BE2C (cell line): ENCODE results near the gene ADAMTS18.

Source experiments
- DNase-seq: peaks from one replicate; pipeline ENCODE4 v3.0.0-alpha.2; 2020
- H3K27me3 ChIP-seq: fragments of 250-450 bp; sonication (Bioruptor Pico); 2 replicates; pipeline ENCODE4 v1.5.1; 2020; ENCODE audit warnings: mild to moderate bottlenecking
- H3K36me3 ChIP-seq: fragments of 250-450 bp; sonication (Bioruptor Pico); 2 replicates; pipeline ENCODE4 v1.5.1; 2020; ENCODE audit warnings: mild to moderate bottlenecking
- H3K4me1 ChIP-seq: fragments of 250-450 bp; sonication (Bioruptor Pico); 2 replicates; pipeline ENCODE4 v1.5.1; 2020
- H3K4me3 ChIP-seq: 2 replicates; pipeline ENCODE4 v1.5.1; 2011; ENCODE audit warnings: low read depth, low read length
- H3K9me3 ChIP-seq: fragments of 250-450 bp; sonication (Bioruptor Pico); 2 replicates; pipeline ENCODE4 v1.5.1; 2020
- CTCF ChIP-seq: IDR thresholded peaks from 2 replicates; pipeline ENCODE4 v1.5.1; 2012; ENCODE audit warnings: mild to moderate bottlenecking, low read depth, low read length

ADAMTS18 gene

GRCh38 chr16:77300256-77300655, 134.6 kb downstream of the ADAMTS18 start:
- Histone ChIP-seq H3K4me1 (no peaks in the 10 kb centered on the region), H3K4me3 (no peak overlapping the region), H3K36me3 (no peaks in the 10 kb centered on the region), H3K27me3 (no peaks in the 10 kb centered on the region), H3K9me3 (no peaks in the 10 kb centered on the region)
- DNase-seq: no peak
- no peak for TF ChIP-seq CTCF

- no peak for TF ChIP-seq CTCF
- H3K36me3 ChIP-seq: no peaks in the 10 kb centered on the region
- DNase-seq: no peak
- no peaks in the 10 kb centered on the region for H3K27me3 ChIP-seq
- no peaks in the 10 kb centered on the region for H3K9me3 ChIP-seq
- H3K4me1 ChIP-seq: no peaks in the 10 kb centered on the region
- no peak overlapping the region for H3K4me3 ChIP-seq
Measured at GRCh38 chr16:77299395-77299794, 135.4 kb downstream of the ADAMTS18 start.

- Histone ChIP-seq H3K4me3 (no peak overlapping the region), H3K36me3 (no peaks in the 10 kb centered on the region), H3K9me3 (no peaks in the 10 kb centered on the region), H3K4me1 (no peaks in the 10 kb centered on the region), H3K27me3 (no peaks in the 10 kb centered on the region)
- DNase-seq: no peak
- TF ChIP-seq CTCF: no peak
Measured at GRCh38 chr16:77298418-77299360, 136.1 kb downstream of the ADAMTS18 start.

DNA sequence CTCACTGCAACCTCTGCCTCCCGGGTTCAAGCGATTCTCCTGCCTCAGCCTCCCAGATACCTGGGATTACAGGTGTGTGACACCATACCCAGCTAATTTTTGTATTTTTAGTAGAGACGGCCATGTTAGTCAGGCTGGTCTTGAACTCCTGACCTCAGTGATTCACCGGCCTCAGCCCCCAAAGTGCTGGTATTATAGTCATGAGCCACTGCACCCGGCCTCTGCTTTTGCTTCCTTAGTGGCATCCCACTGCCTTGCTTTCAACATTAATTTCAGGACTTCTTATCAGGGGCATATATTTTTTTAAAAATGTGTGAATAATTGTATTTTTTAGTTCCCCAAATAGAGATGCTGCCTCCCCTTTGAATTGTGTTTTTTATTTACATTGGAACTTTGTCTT, 136.8 kb downstream of the ADAMTS18 start:
- Histone ChIP-seq H3K4me1 (no peaks in the 10 kb centered on the region), H3K4me3 (no peak overlapping the region), H3K27me3 (no peaks in the 10 kb centered on the region), H3K9me3 (no peaks in the 10 kb centered on the region), H3K36me3 (no peaks in the 10 kb centered on the region)
- TF ChIP-seq CTCF: no peak
- DNase-seq: no peak

DNA sequence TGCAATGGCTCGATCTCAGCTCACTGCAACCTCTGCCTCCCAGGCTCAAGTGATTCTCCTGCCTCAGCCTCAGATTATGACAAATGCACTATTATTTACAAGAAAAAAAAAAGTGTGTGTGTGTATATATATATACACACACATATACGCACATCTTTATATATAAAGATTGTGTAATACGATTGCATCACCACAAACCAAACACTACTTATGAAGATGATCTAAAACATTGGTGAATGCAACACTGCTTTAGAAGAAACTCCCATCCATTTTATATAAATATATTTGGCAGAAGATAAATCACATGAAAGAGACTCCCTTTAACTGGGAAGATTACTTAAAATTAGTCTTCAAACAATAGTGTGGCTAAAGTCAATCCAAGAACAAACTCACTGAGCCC, 138.9 kb downstream of the ADAMTS18 start:
- Histone ChIP-seq H3K36me3 (no peaks in the 10 kb centered on the region), H3K27me3 (0 out of 2 replicates have a peak, but pooled peaks cover 3% of the 10 kb centered on the region), H3K4me1 (no peaks in the 10 kb centered on the region), H3K9me3 (no peaks in the 10 kb centered on the region), H3K4me3 (no peak overlapping the region)
- DNase-seq: no peak
- no peak for TF ChIP-seq CTCF

DNA sequence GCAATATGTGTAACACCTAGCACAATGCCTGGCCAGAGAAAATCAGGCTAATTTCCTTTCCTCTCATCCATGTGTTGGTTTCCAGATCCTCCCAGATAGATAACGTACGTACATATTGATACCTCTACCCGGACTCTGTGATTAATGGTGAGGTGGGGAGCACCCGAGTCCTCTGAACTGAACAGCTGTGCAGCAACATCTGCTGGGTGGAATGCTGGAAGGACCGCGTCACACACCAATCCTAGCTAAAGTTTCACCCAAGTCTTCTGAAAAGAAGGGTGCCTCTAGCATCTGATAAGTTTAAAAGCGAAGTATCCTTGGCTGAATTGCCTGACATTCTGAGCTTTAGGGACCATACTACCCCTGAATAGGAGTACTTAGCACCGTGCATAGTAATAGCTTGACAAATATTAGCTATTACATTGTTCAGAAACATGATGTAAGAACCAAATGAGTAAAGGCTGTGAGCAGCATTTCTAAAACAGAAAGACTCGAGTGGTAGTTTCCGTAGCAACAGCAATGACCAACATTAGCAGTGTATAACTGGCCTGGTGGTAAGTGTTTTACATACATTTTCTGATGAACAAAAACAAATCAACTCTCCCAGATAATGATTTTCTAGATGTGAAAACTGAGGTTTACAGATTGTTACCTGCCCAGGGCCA, 144.3 kb downstream of the ADAMTS18 start:
- DNase-seq: no peak
- no peaks in the 10 kb centered on the region for H3K36me3 ChIP-seq
- no peaks in the 10 kb centered on the region for H3K9me3 ChIP-seq
- no peak overlapping the region for H3K4me3 ChIP-seq
- no peaks in the 10 kb centered on the region for H3K4me1 ChIP-seq
- H3K27me3 ChIP-seq: 0 out of 2 replicates have a peak, but pooled peaks cover 3% of the 10 kb centered on the region
- no peak for TF ChIP-seq CTCF
